Iris pigment epithelial cell (primary cell): ENCODE results near the gene PAN3.

ENCODE experiments used
- DNase-seq: peaks from one replicate; pipeline ENCODE4 v3.0.0-alpha.2; 2011; ENCODE audit warnings: low read depth

Gene PAN3

DNA sequence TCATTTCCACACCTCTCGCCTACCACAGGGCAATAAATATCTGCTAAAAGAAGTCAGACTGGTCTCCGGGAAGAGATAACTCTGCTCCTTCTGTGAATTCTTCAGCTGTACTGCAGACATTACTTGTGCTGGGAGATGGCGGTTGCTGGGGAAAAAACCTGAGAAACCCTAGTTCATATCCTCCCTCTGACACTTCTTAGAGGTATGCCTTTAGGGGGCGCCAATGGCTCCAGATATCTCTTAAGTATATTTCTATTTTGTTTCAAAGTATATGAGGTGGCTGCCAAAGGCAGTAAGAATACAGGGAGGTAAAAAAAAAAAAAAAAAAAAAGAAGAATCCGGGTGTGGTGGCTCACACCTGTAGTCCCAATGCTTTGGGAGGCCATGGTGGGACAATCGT, 175.2 kb downstream of the PAN3 start:
- peak; percentile 76 for DNase-seq

- DNase-seq: no peak
Measured at GRCh38 chr13:28314879-28315278, 176.5 kb downstream of the PAN3 start.

DNA sequence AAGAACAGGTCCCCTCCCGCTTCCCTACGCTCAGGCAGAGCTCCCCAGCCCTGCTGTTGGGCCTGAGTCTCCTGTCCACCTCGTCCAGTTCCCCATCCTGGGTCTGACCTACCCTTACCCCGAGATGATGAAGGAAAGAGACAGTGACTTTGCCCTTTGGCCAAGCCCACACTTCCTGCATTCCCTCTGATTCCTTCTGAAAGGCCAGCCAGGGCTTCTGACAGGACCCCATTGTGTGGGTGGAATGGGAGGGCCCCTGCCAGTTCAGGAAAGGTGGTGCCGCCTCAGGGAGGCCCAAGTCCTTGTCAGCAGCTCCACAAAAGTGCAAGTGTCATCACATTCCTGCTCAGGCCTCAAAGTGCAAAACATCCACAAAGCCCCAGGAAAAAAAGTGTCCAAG, 177.8 kb downstream of the PAN3 start:
- DNase-seq: no peak

DNA sequence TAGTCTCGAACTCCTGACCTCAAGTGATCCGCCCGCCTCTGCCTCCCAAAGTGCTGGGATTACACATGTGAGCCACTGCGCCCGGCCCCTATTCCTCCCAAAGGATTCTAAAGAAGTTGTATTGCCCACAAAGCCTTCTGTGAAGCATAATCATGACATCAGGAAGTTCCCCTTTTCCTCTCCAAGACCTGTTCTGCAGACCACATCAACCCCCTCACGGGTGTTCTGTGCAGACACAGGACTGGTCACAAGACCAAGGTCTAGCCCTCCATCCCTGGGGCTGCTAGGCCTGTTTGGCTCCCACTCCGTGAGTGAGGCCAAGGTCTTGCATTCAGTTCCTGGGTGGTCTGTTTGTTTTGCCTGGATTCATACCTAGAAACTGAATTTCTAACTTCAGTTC, 178.5 kb downstream of the PAN3 start:
- DNase-seq: no peak

DNA sequence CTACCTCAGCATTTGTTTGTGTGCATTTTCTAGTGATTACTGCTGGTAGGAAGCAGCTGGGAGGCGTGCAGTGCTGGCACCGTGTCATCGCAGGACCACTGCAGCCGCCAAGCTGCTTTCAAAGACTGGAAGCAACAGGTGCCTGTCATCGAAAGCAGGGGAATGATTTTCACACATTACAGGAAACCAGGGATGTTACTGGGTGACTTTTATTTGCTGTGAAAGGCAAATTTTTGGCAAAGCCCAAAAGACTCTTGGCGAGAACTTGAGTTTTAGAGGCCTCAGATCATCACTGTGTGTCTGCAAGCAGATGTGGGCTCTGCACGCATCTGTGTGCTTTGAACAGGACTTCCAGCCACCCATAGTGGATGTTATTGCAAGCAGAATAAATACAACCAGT, 180.2 kb downstream of the PAN3 start:
- no peak for DNase-seq

GRCh38 chr13:28319528-28319927, 181.2 kb downstream of the PAN3 start:
- no peak for DNase-seq

GRCh38 chr13:28320209-28320608, 181.9 kb downstream of the PAN3 start:
- no peak for DNase-seq

GRCh38 chr13:28320884-28321574, 182.7 kb downstream of the PAN3 start:
- DNase-seq: peak; percentile 48

GRCh38 chr13:28321756-28322155, 183.4 kb downstream of the PAN3 start:
- peak; percentile 50 for DNase-seq

DNA sequence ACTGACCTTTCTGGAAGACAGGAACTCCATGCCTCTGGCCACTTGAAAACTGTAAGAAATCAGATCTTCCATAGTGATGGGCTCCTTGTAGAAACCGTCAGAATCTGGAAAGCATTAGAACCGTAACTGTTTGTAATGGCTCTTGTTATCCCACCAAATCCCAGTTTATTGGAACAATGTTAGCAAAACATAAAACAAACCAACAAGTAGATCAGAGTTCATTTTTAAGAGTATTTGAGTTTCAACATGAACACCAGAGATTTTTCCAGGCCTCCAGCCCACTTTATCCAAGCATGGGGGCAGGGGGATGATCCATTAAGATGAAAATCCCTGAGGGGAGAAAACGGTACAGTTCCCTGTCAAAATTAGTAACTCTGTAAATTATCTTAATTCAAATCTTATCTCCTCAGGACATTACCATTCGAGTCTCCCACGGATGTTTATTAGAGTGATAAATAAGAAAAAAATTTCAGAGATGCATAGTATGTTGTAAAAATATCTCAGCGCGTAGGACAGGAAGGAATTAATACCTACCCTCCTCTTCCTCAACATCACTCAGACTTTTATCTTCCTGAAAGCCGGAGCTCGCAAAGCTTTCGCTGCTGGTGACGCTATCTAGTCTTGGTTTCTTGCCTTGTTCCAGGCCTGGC, 184.0 kb downstream of the PAN3 start:
- DNase-seq: peak; percentile 82

DNA sequence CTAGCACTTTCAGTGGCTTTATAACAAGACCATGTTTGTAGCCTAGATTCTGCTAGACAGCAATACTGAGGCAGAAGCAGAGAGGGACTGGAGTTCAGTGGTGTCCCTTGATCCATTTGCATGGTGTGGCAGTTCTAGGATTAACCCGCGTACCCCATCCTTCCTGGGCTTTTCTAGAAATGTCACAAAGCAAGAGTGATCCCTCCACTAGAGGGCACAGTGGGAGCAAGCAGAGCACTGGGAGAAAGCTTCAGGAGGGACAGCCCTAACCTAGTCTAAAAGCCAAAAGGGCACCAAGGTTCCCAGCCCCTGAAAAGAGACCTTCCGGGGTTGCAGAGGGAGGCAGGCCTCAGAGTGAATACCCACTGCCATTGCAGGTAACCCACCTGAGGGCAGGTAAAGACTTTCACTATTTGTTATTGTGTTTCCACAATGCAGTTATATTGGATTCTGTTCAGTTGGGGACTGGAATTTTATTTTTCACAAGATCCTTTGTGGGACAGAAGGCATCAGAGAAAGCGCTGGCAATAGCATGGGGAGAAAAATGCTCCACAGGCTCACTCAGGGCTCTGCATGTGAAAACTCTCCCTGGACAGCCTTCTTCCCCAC, 185.9 kb downstream of the PAN3 start:
- DNase-seq: peak; percentile 73

- DNase-seq: no peak
Measured at GRCh38 chr13:28325022-28325421, 186.7 kb downstream of the PAN3 start.

DNA sequence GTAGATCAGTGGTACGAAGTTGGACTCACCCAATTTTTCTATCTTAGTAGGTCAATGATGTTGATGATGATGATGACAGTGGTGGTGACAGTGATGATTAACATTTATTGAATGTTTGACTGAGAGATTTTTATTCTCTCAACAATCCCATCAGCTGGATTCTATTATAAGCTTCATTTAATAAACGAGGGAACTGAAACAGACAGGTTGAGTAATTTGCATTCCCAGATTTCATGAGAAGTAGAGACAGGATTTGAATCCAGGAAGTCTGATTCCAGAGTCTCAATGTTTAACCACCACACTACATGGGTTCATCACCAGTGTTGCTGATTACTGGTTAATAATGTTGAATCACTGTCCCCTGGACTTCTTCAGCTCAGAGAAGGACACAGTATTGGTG, 187.7 kb downstream of the PAN3 start:
- no peak for DNase-seq

DNA sequence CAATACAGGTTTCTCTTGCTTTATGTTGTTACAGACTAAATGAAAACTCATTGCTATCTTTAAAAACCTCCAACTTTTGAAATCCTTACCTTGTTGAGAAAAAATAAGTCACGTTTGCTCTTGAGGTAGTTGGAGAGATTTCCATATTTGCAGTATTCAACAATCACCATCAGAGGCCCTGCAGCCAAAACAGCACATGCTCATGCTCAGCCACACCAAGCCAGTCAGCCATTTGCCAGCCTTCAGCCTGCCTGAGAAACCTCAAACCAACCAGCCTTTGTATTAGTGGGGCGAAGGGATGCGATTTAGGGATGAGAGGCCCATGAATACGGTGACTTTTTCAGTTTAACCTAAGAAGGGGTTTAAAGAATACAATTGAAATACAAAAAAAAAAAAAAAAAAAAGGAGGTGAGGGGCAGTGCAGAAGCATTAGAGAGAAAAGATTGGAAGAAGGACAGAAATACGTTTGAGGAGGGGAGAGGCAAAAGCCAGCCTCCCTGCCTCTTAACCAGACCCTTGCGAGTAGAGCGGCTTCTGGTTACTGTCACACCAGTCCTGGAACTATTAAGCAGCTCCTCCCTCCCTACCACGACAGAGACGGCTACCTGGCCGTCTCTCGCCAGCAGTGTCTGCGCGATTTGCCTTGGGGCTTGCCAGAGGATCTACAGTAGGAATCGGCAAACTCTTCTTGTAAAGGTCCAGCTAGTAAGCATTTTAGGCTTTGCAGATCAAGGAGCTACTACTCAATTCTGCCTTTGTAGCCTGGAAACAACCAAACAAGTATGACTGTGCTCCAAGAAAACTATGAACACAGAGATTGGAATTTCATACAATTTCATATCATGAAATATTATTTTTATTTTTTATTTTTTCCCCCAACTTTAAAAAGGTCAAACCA, 189.3 kb downstream of the PAN3 start:
- DNase-seq: peak; percentile 64

DNA sequence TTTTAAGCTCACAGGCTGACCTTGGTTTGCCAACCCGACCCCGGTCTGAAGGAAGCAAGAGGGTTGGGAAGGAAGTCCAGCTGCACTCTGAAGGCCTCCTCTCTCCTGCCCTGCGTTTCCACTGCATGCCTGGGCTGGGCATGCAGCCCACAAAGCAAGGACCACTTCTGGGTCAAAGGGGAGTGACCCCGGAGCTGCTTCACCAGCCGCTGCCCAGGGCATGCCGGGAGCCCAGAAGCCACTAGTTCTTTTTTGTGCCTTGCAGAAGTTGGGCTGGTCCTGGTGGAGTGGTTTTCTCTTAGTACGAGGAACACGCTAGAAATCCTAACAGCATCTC, 189.9 kb downstream of the PAN3 start:
- no peak for DNase-seq

GRCh38 chr13:28329395-28330158, 191.2 kb downstream of the PAN3 start:
- DNase-seq: peak; percentile 98

- DNase-seq: peak; percentile 59
Measured at GRCh38 chr13:28333204-28333881, 195.0 kb downstream of the PAN3 start.

- no peak for DNase-seq
Measured at GRCh38 chr13:28336193-28336657, 197.9 kb downstream of the PAN3 start.

- DNase-seq: peak; percentile 76
Measured at GRCh38 chr13:28337166-28338005, 199.0 kb downstream of the PAN3 start.

GRCh38 chr13:28338006-28338574, 199.7 kb downstream of the PAN3 start:
- no peak for DNase-seq
